DMS 273 (cell line): ENCODE results near the gene ZSWIM3.

Experiments
- DNase-seq: peaks from one replicate; lab custom pipeline; 2025; ENCODE audit not compliant: unreplicated experiment; lab: John Stamatoyannopoulos, UW

Gene ZSWIM3

GRCh38 chr20:45909336-45909808 is 52.0 kb downstream of the ZSWIM3 start:
- no peak for DNase-seq

GRCh38 chr20:45909817-45910669 is 52.6 kb downstream of the ZSWIM3 start:
- no peak for DNase-seq

- DNase-seq, result peak; percentile 93
Observed at GRCh38 chr20:45910670-45911485, 53.5 kb downstream of the ZSWIM3 start.

DNA sequence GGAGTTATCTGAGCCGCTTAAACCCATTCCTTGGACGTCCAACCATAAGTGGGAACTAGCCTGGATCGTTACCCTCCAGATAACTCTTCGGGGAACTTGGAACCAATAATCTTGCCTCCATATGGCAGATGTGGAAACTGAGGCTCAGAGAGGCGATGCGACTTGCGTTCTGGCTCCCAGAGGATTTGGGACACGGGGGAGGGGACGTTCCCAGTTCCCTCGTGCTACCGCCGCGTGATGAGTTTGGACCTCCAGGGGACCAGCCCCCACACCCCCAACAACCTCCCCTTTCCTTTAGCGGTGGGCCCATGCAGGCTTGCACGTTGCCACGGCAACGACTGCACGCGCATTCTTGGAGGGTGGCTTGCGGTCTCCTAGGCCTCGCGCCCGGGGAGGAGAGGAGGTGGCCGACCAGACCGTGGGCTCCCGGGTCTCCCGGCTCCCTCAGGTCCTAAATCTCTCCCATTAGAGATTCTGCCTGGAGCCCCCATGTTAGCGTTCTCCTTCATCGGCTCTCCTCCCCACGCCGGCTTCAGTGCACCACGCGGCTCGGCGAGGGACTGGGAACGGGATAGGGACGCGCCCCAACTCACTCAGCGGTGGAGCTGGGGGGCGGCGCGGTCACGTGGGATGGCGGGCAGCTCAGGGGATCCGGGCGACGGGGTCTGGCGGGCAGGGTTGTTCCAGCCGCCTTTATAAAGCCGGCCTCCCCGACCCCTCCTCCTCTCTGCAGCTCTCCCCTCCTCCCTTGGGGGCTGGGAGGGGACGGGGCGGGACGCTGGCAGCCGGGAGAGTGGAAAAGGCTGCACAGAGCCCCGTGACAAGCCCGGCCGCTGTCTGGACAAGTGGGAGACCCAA is 54.3 kb downstream of the ZSWIM3 start, which contains the start of gene PLTP:
TSS of gene PLTP (minus strand) at position 670 of the 858 bp plus-strand sequence. CDS start 703 bp downstream, outside the sequence.
- peak; percentile 82 for DNase-seq

- DNase-seq, result no peak
Observed at GRCh38 chr20:45912344-45912682, 54.9 kb downstream of the ZSWIM3 start.

DNA sequence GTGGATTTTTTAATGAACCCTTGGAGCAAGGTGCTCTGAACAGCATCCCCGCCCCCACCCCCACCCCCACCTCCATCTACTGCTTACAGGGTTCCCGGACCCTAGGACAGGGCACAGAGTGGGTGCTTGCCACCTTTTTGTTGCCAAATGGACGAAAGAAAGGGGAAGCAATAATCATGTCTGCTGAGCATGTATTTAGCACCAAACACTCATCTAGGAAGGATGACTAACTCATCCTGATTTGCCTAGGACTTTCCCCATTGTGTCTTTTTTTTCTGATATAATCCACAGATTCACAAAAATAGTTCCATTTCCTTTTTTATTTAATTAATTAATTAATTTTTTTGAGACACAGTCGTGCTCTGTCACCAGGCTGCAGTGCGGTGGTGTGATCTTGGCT is 55.7 kb downstream of the ZSWIM3 start:
- no peak for DNase-seq

DNA sequence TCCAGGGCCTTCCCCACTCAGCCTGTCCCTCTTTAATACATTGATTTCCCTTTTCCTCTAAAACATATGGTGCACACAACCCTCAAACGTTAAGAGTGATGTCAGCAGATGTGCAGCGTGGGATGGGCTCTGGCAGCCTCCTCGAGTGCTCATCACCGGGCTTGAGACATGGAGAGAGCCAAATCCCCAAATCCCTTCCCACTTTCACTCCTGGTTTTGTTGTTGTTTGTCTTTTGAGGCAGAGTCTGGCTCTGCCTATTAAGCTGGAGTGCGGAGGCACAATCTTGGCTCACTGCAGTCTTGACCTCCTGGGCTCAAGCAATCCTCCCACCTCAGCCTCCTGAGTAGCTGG is 60.4 kb downstream of the ZSWIM3 start:
- DNase-seq, result peak; percentile 59

DNA sequence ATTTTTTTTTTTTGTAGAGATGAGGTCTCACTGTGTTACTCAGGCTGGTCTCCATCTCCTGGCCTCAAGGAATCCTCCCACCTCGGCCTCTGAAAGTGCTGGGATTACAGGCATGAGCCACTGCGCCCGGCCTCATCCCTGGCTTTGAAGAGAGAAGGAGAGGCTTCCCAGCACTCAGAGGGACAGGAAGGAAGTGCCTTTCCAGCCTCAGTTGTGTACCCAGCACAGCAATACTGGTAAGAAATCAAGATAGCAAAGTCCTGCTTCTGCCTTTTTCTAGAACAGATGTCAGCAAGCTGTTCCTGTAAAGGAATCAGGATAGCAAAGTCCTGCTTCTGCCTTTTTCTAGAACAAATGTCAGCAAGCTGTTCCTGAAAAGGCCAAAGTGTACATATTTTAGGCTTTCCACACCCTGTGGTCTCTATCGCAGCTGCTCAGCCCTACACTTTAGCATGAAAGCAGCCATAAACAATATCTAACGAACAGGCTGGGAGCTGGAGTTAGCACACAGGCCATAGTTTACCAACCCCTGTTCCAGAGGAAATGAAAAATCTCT is 60.8 kb downstream of the ZSWIM3 start:
- DNase-seq, result no peak

GRCh38 chr20:45918779-45919537 is 61.5 kb downstream of the ZSWIM3 start:
- DNase-seq, result no peak

- DNase-seq, result no peak
Observed at GRCh38 chr20:45919542-45920399, 62.4 kb downstream of the ZSWIM3 start.

DNA sequence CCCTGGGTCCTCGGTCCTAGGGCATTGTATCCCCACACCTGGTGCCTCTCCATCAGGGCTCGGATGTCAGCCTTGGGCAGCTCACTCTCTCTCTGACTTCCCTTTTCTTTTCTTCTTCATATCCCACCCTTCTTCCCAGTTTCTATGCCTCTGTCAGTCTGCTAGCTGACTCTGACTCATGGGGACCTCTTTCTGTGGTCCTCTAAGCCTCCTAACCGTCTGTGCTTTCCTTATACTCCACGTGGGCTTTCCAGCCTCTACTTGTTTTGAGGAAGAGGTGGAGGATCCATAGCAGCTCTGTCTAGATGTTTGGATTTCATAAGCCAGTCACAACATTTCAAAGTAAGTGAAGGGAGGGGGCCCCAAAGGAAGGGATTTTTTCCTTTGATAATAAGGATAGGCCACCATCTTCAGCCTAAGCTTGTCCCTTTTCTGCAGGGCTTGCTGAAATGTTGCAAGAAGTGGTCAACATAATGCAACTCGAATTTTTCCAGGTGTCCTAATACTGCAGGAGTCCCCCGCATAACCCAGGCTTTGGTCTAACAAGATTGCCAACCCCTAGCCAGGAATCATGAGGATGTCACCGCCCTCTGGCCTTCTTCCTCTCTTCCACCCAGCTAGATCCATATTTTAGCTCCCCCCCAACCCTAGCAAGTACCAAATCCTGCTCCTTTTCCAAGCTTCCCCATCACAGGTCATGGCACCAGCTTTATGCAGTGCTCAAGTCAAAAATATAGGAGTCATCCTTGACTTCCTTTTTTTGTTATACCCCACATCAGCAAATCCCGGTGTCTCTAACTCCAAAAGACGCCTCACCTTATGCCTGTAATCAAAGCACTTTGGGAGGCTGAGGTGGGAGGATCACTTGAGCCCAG is 63.3 kb downstream of the ZSWIM3 start:
- DNase-seq, result no peak

DNA sequence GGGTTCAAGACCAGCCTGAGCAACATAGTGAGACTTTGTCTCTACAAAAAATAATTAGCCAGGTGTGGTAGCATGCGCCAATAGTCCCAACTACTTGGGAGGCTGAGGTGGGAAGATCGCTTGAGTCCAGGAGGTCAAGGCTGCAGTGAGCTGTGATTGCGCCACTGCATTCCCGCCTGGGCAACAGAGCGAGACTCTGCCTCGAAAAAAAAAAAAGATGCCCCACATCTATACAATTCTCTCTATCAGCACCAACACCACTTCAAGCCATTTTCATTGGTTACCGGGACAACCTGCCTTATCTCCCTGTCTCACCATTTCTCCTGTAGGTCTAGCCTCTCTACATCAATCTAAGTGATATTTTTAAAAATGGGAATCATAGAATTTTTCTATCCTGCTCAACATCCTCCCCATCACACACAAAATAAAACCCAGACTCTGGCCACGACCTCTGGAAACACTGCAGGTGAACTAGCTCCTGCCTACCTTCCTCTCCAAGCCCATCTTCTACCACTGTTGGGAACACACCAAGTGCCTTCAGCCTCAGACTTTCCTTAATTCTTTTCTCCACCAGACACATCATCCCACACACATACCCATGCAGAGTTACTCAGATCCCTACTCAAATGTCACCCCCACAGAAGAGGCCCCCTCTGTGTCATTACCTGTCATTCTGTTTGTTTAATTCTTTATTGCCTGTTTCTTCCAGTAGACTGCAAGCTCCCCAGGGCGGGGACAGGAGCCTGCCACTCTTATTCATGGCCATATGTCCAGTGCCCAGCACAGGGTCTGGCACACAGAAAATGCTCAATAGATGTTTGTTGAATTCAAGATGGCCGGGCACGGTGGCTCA is 64.1 kb downstream of the ZSWIM3 start:
- no peak for DNase-seq

DNA sequence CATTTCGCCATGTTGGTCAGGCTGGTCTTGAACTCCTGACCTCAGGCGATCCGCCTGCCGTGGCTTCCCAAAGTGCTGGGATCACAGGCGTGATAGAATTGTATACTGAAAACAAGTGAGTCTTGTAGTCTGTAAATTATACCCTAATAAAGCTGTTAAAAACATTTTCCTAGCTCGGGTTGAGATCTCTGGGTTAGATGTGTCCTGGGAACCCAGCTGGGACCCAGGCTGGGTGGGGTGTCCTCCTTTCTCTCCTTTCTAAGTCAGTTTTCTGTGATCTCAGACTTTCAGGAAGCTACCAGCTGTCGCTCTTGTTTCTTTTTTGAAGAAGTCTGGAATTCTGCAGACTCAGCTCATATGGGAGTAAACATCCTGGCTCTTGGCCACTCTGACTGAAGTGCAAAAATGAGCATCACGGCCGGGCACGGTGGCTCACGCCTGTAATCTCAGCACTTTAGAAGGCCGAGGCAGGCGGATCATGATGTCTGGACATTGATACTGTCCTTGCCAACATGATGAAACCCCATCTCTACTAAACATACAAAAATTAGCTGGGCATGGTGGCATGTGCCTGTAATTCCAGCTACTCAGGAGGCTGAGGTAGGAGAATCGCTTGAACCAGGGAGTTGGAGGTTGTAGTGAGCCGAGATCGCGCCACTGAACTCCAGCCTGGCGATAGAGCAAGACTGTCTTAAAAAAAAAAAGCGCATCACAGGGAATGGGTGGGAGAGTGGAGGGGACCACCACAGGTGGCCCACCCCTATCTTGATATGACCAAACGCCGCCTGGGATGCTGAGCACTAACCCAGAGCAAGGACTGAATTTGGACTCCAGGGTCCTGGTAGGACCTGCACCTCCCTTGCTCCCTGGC is 67.2 kb downstream of the ZSWIM3 start:
- peak; percentile 45 for DNase-seq

DNA sequence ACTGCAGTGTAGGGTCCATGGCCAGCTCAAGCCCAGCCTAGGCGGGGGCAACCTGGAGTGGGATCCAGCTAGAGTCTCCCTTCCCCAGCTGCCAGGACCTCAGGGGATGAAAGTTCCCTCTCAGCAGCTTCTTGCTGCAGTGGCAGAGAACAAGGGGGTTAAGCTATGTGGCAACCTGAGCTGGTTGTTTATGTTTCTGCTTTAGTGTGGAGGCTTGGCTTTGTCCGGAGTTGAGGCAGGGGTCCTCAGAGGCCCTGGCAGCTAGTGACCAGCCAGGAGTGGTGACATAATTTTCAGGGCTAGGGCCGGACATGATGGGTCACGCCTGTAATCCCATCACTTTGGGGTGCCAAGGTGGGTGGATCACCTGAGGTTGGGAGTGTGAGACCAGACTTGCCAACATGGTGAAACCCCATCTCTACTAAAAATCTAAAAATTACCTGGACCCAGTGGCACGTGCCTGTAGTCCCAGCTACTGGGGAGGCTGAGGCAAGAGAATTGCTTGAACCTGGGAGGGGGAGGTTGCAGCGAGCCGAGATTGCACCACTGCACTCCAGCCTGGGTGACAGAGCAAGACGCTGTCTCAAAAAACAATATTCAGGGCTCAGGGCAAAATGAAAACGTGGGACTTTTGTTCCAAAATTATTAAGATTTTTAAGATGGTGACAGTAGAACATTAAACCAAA is 68.5 kb downstream of the ZSWIM3 start:
- DNase-seq, result no peak

- DNase-seq, result no peak
Observed at GRCh38 chr20:45926731-45927070, 69.3 kb downstream of the ZSWIM3 start.
